NCI-H1092 (cell line): Measurements from ENCODE around the gene POLDIP2.

Experiments used
- DNase-seq: peaks from one replicate; lab custom pipeline; 2025; lab: John Stamatoyannopoulos, UW

POLDIP2 gene

DNA sequence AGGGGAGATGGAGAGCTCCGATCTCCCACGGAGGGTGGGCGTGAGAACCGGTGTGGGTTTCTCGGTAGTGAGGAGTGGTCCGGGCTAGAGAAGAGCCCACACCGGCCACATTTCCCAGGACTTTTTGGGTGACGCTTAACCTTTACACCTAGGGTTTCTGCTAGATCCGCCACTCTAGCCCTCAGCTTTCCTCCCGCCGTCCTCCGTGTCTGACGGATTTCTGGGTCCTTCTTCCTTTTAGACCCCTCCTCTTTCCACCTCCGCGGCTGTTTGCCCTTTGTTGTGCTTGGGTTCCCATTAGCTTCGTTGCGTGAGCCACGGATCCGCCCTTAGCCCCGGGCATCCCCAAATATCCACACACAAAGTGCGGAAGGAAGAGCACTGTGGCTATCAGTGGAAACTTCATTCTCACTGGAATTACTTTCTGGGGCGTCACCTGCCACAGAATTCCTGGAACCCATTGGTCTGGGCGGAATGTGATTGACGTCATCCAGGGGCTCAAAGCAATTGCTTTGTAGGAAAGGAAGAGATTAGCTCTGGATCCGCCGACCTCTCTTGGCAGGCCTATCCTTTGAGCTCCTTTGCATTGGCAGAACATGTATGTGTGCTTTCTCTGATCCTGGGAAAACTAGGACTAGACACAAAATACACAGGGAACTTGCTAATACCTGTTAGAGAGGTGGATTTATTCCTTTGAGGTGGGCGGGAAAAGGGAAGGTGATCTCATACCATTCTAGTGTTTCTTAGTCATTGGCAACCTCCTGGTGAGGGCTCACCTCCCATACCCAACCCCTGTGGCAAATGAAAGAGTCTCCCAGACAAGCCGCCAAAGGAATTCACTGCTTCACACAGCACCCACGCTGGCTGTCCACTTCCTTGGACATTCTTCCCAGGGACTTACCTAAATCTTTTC, 21.1 kb downstream of the POLDIP2 start:
- no peak for DNase-seq

DNA sequence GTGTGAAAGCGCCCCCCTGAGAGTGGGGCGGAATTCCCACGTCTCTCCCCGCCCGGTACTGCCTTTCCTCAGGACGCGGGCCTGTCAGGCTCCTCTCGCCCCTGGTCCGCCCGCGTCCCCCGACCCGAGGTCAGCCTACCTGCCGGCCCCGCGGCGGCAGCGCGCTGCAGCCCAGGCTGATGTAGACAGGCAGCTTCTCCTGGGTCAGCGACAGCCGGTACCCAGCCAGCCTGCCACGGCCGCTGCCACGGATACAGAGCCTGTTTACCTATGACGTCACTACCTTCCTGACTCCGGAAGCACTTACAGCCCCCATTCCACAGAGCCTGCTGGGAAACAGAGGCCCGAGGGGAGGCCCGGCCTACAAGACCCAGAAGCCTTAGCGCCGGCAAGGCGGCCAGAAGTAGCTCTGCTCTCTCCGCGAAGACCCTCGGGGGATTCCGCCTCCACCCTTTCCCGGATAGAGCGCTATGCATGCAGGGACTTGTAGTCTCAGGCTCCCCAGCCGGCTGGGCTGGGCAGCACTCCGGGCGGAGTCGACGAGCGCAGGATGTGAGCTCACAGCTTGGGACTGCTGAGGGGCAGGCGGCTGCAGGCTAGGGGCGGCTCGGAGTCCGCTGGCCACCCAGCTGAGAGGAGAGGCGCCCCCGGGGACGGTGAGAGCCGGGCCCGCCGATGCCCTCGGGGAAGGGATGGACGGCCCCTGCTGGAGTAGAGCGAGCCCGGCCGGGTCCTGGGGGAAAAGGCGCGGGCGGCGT, 21.9 kb downstream of the POLDIP2 start, which contains the start of the genes IFT20 and TNFAIP1:
IFT20 (minus strand) TSS at position 272 of the 758 bp plus-strand sequence. CDS start 3,487 bp downstream, outside the sequence.
TNFAIP1 (plus strand) TSS at position 561 of the 758 bp plus-strand sequence. CDS start 3,761 bp downstream, outside the sequence.
- DNase-seq = peak; percentile 99

DNA sequence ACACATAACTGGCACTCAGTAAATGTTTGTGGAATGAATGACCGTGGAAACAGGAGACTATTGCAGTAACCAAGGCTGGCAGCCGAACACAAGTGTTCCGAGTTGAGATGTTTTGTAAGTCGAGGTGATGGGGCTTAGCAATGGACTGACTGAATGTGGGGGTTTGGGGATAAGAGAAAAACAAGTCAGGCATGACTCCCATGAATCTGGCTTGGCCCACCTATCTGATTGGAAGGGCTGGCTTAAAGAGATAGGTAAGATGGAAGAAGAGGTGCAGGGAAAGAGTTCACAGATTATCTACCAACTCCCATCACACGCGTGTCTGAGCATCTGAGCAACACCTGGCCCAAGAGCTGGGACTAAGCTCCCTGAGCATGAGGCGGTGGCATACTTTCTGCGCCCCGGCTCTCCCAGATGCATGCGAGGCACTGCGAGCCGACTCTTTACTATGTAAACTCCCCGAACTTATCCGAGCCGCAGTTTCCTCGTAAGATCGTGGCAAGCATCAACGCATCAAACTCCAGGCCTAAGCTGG, 22.6 kb downstream of the POLDIP2 start:
- DNase-seq = no peak

DNA sequence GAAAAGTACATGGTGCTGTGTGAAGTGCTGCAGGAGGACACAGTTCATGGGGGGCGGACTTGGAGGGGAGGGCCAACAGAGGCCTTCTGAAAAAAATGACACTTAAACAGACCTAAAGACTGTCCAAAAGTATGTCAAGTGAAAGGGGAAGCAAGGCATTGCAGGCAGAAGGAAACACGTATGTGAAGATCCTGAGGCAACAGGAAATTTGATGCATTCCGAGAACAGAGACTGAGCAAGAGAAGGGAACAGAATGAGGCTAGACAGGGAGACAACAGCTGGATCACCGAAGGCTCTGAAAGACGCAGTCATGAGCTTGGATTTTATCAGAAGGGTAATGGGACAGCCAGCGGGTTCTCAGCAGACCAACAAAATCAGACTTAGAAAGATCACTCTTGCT, 23.2 kb downstream of the POLDIP2 start:
- no peak for DNase-seq

DNA sequence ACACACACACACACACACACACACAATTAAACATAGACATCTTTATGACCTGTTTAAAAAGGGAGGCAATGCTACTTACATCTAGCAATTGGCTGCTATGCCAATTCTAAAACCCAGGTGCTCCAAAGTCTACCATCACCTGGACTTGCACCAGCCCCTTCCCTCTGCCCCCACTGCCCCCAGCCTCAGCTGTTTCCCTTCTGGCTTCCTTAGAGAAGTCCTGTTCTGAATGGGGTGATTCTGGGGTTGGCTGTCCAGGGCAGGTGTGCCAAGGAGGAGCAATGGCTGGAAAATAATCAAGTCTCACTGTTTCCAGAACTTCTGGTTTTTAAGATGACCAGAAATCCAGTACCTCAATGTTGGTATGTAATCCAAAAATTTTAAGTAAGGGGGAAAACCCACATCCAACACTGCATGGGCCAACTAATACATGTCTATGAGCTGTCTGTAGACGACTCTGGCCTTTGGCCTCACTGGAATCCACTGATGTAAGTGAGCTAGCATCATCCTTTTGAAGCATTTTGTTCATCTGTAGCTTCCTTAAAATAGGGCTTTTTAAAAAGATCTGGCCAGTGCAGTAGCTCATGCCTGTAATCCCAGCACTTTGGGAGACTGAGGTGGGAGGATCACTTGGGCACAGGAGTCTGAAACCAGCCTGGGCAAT, 24.1 kb downstream of the POLDIP2 start:
- no peak for DNase-seq

DNA sequence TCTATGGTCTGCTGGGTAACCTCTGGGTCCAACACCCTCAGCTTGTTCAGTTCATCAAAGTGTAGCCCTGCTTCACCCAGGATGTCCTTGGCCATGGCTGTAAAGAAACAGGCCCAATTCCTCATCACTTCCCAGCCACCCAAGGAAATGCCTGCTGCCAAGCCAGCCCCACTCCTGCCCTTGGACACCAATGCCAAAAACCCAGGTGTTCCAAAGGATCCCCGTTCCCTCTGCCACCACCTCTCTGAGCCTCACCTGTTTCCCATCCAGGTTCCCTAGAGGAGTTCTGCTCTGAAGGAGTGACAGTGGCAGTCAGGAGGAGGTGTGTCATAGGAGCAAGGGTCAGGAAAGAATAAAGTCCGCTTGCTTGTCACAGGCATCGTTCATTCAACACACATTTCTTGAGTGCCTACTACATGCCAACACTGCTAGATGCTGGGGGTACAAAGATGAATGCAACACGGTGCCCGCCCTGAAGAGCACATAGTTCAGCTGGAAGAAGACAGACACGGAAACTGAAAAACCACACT, 25.4 kb downstream of the POLDIP2 start:
- no peak for DNase-seq

DNA sequence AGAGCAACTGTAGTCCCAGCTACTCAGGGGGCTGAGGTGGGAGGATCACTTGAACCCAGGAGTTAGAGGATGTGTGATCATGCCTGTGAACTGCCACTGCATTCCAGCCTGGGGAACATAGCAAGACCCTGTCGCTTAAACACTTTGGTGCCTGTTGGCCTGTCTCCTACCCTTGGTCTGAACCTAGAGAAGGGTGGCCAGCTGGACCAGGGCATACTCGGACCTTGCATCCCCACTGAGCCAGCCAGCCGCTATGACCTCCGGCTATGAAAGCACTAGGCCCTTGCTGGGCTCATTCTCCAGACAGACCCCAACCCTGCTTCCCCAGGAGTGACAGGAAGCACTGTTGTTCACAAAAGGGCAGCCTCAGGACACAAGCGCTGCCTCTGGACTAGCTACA, 26.7 kb downstream of the POLDIP2 start:
- DNase-seq = no peak

DNA sequence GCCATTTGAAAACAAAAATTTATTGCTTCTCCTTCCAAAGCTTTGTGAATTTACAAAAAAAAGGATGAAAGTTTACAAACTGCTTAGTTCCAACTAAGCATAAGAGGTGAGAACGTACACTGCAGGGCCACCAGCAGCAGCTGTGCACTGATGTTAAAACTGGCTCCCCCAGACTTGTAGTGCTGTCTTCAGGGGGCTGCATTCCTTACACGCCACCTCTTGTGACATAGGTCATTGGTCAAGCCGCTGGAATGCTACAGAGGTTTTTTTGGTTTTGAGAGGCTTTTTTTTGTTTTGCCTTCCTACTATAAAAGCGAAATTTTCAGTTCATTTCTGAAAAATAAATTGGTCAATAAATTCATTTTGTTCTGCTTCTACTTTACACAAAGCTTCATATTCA, 29.0 kb downstream of the POLDIP2 start:
- no peak for DNase-seq

DNA sequence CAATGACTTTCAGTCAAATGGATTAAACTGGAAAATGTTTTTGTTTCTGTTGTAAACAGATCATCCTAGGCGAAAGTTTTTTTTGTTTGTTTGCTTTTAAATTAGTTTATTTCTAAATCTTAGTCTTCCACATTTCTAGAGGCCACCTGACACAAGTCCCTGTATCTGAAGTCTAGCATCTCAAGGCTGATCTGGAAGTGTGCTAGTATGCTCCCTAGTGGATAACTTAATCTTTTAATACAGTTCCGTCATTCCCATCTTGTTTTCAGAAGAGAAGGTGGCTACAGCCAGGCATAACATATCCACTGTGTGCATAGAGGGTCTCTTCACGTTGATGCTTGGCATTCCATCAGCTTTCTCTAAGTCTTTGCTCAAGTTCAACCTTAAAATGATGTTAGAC, 29.6 kb downstream of the POLDIP2 start:
- no peak for DNase-seq

DNA sequence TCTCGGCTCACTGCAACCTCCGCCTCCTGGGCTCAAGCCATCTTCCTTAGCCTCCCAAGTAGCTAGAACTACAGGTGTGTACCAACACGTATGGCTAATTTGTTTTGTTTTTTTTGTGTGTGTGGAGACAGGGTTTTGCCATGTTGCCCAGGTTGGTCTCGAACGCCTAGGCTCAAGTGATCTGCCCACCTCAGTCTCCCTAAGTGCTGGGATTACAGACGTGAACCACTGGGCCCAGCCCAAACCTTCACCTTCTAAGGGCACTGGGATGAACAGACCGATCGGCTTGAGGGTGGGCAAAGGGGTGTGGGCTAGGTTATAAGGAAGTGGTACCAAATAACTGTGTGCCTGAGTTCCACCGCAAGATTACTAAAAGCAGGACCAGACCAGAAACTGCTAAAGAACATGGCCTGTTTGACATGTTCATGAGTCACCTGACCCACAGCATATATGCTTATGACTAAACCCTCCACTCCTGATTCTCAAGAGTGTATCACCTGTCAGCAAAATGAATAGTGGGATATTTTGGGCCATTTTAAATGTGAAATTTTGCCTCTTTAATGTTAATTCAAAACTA, 30.2 kb downstream of the POLDIP2 start:
- no peak for DNase-seq

DNA sequence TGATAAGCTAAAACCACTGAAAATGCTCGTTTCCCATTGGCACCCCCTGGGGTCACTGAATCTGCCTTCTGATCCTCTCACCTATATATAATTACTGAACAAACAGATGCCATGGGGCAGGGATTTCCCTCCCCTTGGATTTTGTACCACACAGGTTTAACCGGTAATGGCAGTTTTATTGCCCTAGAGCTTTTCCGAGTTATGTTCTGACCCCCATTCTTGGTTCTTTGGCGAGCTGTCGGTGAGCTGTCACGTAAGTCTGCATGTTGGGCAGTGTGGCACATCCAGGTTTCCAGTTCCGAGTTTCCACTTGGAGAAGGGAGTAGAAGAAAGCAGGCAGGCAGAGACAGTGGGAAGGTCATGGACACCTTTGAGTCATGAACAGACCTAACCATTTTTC, 31.2 kb downstream of the POLDIP2 start:
- DNase-seq = no peak

DNA sequence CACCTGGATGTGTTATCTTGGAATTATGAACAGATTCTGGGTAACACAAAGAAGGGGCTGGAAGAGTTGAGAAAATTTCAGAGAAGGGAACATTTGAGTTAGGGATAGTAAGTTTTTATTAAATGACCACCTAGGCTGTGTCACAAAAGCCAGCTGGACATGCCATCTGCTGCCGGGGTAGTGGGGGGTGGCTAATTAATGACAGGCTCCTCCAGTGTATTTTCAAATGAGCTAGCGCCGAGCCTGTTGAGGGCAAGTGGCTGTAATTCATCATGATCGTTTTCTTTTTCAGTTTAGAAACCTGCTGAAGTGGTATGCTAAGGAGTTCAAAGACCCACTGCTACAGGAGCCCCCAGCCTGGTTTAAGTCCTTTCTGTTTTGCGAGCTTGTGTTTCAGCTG, 32.1 kb downstream of the POLDIP2 start:
- no peak for DNase-seq

DNA sequence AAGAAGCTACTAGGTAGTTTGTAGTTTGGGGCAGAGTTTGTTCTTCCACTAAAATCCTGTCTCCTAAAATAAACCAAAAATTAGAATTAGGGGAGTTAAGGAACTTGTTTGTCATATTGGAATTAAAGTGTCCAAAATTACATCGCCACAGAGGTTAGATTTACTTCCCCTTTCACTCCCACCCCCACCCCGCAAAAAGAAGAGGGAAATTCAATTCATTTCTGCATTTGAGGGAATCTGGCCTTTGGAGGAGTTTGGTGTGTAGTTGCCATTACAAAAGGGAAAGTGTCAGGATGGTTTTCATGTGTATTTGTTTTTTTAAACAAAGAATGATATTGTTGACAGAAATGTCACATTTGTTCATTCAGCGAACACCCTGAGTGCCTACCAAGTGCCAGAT, 32.5 kb downstream of the POLDIP2 start:
- DNase-seq = no peak

DNA sequence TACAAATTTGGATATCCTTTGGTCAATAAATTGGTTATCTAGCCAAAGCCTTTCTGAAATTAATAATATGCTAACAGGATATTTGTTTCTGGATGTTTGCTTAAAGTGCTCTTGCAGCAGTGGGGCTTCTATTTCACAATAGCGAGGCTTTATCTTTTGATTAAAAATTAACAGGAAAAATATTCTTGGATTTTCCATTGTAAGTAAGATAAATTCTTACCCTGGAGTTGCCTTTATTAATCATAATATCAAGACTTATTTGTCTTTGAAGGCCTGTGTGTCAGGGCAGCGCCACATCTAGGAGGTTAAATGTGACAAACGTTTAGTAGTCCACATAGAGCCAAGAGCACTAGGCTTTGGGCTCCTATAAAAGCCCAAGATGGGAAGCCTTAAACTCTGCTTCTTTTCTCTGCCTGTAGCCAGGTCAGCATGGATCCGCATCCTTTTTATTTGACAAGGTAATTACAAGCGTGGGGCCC, 33.0 kb downstream of the POLDIP2 start:
- DNase-seq = no peak

DNA sequence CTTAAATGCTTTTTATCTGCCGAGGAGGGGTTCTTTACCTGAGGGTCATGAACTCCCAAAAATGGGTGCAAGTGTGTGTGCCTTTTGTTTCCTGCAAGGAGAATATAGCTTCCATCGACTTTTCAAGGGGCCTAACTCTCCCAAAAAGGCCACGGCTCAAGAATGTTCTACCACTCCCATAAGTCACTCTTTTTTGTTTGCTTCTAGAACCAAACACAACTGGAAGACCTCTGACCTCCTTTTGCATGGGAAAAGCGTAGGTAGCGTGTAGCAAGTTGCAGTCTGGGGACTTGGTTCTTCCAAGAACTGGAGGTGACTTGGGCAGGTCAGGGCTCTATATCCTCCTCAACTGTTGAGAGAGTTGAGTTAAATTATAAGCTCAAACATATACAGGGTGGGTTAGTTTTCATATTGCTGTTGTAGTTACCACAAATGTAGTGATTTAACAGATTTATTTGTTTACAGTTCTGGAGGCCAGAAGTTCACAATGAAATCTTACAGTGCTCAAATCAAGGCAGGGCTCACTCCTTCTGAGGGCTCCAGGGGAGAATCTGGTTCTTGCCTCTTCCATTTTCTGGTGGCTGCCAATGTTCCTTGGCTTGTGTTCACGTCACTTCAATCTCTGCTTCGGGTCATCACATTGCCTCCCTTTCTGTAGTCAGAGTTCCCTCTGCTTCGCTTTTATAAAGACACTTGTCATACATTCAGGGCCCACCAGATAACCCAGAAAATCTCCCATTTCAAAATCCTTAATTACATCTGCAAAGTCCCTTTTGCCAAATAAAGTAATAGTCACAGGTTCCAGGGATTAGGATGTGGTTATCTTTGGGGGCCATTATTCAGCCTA, 36.9 kb downstream of the POLDIP2 start:
- no peak for DNase-seq

DNA sequence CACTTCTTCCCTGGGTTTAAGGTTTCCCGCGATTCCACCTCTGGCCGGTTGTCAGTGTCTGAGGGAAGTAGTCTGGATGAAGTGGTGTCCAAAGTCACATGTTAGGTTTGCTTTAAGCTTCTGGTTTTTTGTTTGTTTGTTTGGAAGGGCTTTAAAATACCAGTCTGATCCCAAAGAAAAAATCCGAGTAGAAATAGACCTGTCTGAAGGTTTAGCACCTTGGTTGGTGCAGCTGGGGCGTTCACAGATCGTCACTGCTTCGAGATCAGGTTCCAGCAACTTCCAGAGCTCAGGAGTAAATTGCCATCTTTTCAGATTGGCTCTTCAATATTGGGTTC, 37.8 kb downstream of the POLDIP2 start:
- DNase-seq = no peak

DNA sequence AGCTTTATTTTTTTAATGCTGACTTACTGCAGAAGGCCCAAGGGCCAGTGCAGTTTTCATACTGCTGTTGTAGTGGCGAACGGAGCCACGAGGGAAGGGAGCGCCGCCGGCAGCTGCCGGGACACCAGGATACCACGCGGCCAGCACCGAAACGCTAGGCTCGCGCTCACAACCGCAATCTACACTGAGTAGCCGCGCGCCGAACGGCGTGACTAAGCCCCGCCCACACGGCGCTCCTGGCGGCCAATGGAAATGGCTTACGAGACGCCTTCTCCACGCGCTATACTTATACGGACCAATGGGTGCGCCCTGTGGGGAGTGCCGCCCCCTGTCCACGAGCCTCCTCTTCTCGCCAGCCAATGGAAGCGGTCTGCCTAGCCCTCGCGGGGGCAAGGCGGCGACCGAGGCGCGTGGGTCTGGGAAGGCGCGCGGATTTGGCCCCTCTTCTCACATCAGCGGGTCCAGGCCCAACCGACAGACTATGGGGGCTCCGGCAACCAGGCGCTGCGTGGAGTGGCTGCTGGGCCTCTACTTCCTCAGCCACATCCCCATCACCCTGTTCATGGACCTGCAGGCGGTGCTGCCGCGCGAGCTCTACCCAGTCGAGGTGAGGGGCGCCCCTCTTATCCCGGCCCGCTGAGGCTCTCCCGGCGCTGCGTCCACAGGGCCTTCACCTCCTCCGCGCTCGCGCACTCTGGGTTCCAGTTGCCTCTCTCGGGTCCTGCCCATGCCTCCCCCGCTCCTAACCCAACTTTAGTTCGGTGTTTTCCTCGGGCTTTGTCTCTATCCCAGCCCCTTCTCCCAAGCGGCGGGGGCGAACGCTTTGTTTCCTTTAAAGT, 38.3 kb downstream of the POLDIP2 start, which contains the start of gene TMEM97:
TMEM97 (plus strand) TSS at position 442 of the 839 bp plus-strand sequence; CDS start at position 482, 40 bp downstream.
- DNase-seq = peak; percentile 99

DNA sequence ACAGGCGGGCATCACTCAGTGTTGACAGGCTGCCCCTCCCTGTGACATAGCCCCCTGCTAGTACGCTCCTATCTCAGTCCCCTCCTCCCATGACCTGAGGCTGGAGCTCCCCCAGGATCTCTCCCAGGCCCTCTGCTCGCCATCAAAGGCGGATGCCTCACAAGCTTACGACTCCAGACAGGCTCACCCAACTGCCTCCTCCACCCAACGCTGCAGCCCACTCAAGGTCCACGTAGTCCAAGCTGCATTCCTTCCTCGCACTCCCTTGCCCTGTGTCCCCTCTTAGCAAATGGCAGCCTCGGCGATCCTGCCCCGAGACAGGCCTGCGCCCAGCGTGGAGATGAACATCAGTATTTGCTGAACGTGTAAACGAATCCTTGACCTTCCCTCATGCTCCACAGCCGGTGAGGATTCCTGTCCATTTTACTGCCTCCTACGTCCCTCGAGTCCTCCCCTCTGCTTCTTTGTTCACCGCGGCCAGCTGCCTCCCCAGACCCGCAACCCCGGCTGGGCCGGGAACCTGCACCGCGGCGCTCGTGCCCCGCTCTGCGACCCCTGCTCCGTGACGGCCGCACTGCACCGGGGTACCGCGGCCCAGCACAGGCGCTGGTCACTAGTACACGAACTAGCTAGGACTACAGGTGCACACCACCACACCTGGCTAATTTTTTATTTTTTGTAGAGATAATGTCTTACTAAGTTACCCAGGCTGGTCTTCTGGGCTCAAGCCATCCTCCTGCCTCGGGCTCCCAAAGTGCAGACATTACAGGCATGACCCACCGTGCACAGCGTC, 39.2 kb downstream of the POLDIP2 start:
- DNase-seq = no peak
